Measurements from ENCODE around the gene AP3D1. TPM values are rescaled to one million over a fixed set of nuclear protein-coding genes. Genes with fewer than 3 reads are reported as not detected.
A peak's percentile ranks its signal among the peaks of the same experiment; 100 is the strongest.

AP3D1 gene
- total and polyA plus RNA-seq, 9 of the 15 experiments (the other 6 are each of a cell fraction or from before 2014, with no cell fraction given): 1.2 to 86.1 (median 35.9) TPM

DNA sequence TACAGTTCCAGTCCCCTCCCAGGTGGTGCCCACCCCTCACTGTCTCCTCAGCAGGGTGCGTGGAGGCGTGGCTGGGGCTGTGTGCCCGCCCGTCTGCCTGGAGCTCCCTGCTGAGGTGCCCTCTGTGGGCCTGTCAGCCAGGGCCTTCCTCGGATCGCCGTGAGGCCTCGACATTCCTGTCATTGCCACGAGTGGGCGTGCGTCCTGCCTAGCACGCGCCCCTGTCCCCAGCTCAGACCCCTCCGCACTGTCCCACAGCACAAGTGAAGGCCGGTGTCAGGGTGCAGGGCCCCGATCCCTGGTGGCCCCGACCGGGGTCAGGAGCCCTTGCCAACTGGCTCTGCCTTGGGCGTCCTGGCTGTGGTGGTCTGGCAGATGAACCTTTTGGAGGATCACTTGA lies 44.5 kb upstream of the AP3D1 start:
- in situ Hi-C loops (cut with MboI): no loop called here
- Histone ChIP-seq H3K79me2 (ENCODE audit: control insufficient read depth, insufficient read depth, low read length) (peaks cover 23% of the 10 kb centered on the region), H3K27ac (ENCODE audit: extremely low read depth, low read depth, low read length) (no peak overlapping the region), H3K9ac (ENCODE audit: insufficient read depth in 1 of 2, low read depth in 2 of 2, low read length in 2 of 2) (no peak overlapping the region; a peak in 1 of 4 replicates), H3K4me1 (replicated peaks in 1 of 2; ENCODE audit: control insufficient read depth in 2 of 2, insufficient read depth in 2 of 2, low read length in 2 of 2) (peaks cover 0 to 53% of the 10 kb centered on the region in 2 experiments; a peak in 2 of 5 replicates), H3K36me3 (ENCODE audit: control insufficient read depth, insufficient read depth, low read length) (peaks cover 85% of the 10 kb centered on the region; the same call in 1 of the 3 replicates), H4K20me1 (replicated peaks; ENCODE audit: control insufficient read depth, insufficient read depth, low read length) (peaks cover 20% of the 10 kb centered on the region), H3K9me1 (ENCODE audit: control insufficient read depth, insufficient read depth, low read length) (no peaks in the 10 kb centered on the region), H2AFZ (ENCODE audit: low read depth, low read length) (no peak overlapping the region), H3K9me3 (replicated peaks; ENCODE audit: control insufficient read depth, insufficient read depth, low read depth, low read length) (no peaks in the 10 kb centered on the region), H3K4me3 (no peak overlapping the region), H3K4me2 (ENCODE audit: insufficient read depth, low read length) (no peak overlapping the region), H3K27me3 (ENCODE audit: control insufficient read depth in 2 of 2, insufficient read depth in 2 of 2, low read length in 2 of 2) (no peaks in the 10 kb centered on the region)
- ChIA-PET CTCF (ENCODE audit: low intra/inter-chr PET ratio) (no interaction called here), POLR2A (interaction anchor here (0.6 to 1.0 kb wide), 2 partner anchors 13 to 688 kb away, joined by 3 to 6 read pairs; no protein-coding TSS in a partner anchor)
- WGBS (ENCODE audit: insufficient coverage, low coverage, missing lambda C conversion rate): 96% methylated on average over 13 of the region's 19 CpGs
- intact Hi-C loops (cut with micrococcal nuclease): no loop called here
- peak; percentile 24; the same call in 1 of the 2 replicates for TF ChIP-seq POLR2G (IDR thresholded peaks at IDR 0.05; ENCODE audit: low read depth, low read length)
- no peak for TF ChIP-seq BRF1 (IDR thresholded peaks at IDR 0.05; ENCODE audit: borderline replicate concordance, extremely low read depth, insufficient read length)
- ATAC-seq (no peak), DNase-seq (ENCODE audit: extremely low read depth in 1 of 4, low spot score in 3 of 4) (no peak), FAIRE-seq (no peak)
- no TSS peak for BruUV-seq (replicated peaks)

DNA sequence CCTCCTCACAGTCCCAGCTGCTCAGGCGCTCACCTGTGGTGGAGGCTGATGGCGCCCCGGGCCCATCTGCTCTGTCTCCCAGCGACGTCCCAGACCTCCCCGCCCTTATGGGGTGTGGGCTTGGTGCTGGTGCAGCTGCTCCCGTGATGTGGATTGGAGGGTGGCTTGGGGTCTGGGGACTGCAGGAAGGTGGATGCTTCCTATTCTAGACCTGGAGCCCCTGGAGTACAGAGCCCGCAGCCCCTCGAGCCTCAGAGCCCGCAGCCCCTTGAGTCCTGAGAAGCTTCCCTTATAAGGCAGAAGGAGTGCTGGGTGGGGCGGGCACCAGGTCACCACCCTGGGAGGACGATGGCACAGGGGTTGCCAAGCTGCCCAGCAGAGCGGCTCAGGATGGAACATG lies 44.0 kb upstream of the AP3D1 start:
- Histone ChIP-seq H4K20me1 (replicated peaks; ENCODE audit: control insufficient read depth, insufficient read depth, low read length) (peaks cover 20% of the 10 kb centered on the region), H3K27me3 (ENCODE audit: control insufficient read depth in 2 of 2, insufficient read depth in 2 of 2, low read length in 2 of 2) (no peaks in the 10 kb centered on the region), H3K4me1 (replicated peaks in 1 of 2; ENCODE audit: control insufficient read depth in 2 of 2, insufficient read depth in 2 of 2, low read length in 2 of 2) (peaks cover 0 to 59% of the 10 kb centered on the region in 2 experiments; a peak in 2 of 5 replicates), H3K9me1 (ENCODE audit: control insufficient read depth, insufficient read depth, low read length) (no peaks in the 10 kb centered on the region), H3K4me2 (ENCODE audit: insufficient read depth, low read length) (no peak overlapping the region), H2AFZ (ENCODE audit: low read depth, low read length) (no peak overlapping the region), H3K9me3 (replicated peaks; ENCODE audit: control insufficient read depth, insufficient read depth, low read depth, low read length) (no peaks in the 10 kb centered on the region), H3K36me3 (ENCODE audit: control insufficient read depth, insufficient read depth, low read length) (peaks cover 88% of the 10 kb centered on the region; the same call in 1 of the 3 replicates), H3K27ac (ENCODE audit: extremely low read depth, low read depth, low read length) (no peak overlapping the region), H3K4me3 (no peak overlapping the region), H3K9ac (ENCODE audit: insufficient read depth in 1 of 2, low read depth in 2 of 2, low read length in 2 of 2) (no peak overlapping the region; a peak in 1 of 4 replicates), H3K79me2 (ENCODE audit: control insufficient read depth, insufficient read depth, low read length) (peaks cover 25% of the 10 kb centered on the region)
- no TSS peak for BruUV-seq (replicated peaks)
- WGBS (ENCODE audit: insufficient coverage, low coverage, missing lambda C conversion rate): 95% methylated on average over 13 of the region's 13 CpGs
- no peak for DNase-seq (ENCODE audit: extremely low read depth in 1 of 4, low spot score in 3 of 4)
- POLR2A ChIA-PET: interaction anchor here (0.6 to 1.0 kb wide), 2 partner anchors 13 to 688 kb away, joined by 3 to 6 read pairs; no protein-coding TSS in a partner anchor
- CTCF ChIA-PET (ENCODE audit: low intra/inter-chr PET ratio): no interaction called here
- TF ChIP-seq POLR2G (IDR thresholded peaks at IDR 0.05; ENCODE audit: low read depth, low read length) (0 out of 2 replicates have a peak, but pooled peaks have one; percentile 24), ZFP30 (CRISPR knock-in tag; IDR thresholded peaks at IDR 0.05; ENCODE audit: borderline replicate concordance) (no peak)
- no peak for ATAC-seq
- in situ Hi-C loops (cut with MboI) (no loop called here), intact Hi-C loops (cut with micrococcal nuclease) (no loop called here)
- FAIRE-seq: no peak
